GM23248 (cell line): ENCODE data around the gene ZBTB20. TPM values are rescaled to one million over a fixed set of nuclear protein-coding genes. Genes with fewer than 3 reads are reported as not detected.
A peak's percentile ranks its signal among the peaks of the same experiment; 100 is the strongest.

Experiments
- DNase-seq: peaks from one replicate; pipeline ENCODE4 v3.0.0-alpha.2; 2015
- H2AFZ ChIP-seq: fragments of 200-600 bp; sonication (generic); 2 replicates; pipeline ENCODE4 v1.6.1; 2016; ENCODE audit warnings: antibody characterized with exemption
- H3F3A ChIP-seq: fragments of 200-600 bp; sonication (generic); 2 replicates; pipeline ENCODE4 v1.6.1; 2016; ENCODE audit warnings: mild to moderate bottlenecking, antibody characterized with exemption, mixed run types; ENCODE audit not compliant: insufficient read depth
- H3K27ac ChIP-seq: fragments of 200-600 bp; sonication (generic); 2 replicates; pipeline ENCODE4 v1.5.1; 2016; ENCODE audit warnings: mild to moderate bottlenecking
- H3K27me3 ChIP-seq: fragments of 200-600 bp; sonication (generic); replicated peaks from 2 replicates; pipeline ENCODE4 v1.6.1; 2016; ENCODE audit warnings: mild to moderate bottlenecking; ENCODE audit not compliant: insufficient read depth
- H3K36me3 ChIP-seq: fragments of 200-600 bp; sonication (generic); 2 replicates; pipeline ENCODE4 v1.6.1; 2016; ENCODE audit warnings: low read depth, mild to moderate bottlenecking
- H3K4me1 ChIP-seq: fragments of 200-600 bp; sonication (generic); 2 replicates; pipeline ENCODE4 v1.6.1; 2016; ENCODE audit warnings: mild to moderate bottlenecking; ENCODE audit not compliant: insufficient read depth
- H3K4me2 ChIP-seq: fragments of 200-600 bp; sonication (generic); one replicate; pipeline ENCODE4 v1.6.1; 2016; ENCODE audit warnings: mild to moderate bottlenecking; ENCODE audit not compliant: unreplicated experiment
- H3K4me3 ChIP-seq: fragments of 200-600 bp; sonication (generic); 2 replicates; pipeline ENCODE4 v1.5.1; 2016; ENCODE audit warnings: mild to moderate bottlenecking
- H3K79me2 ChIP-seq: fragments of 200-600 bp; sonication (generic); 2 replicates; pipeline ENCODE4 v1.6.1; 2016; ENCODE audit warnings: mild to moderate bottlenecking; ENCODE audit not compliant: insufficient read depth
- H3K9ac ChIP-seq: fragments of 200-600 bp; sonication (generic); 2 replicates; pipeline ENCODE4 v1.6.1; 2016; ENCODE audit warnings: mild to moderate bottlenecking
- H3K9me2 ChIP-seq: fragments of 200-600 bp; sonication (generic); 2 replicates; pipeline ENCODE4 v1.6.1; 2016; ENCODE audit warnings: mixed run types, mild to moderate bottlenecking, moderate library complexity; ENCODE audit not compliant: insufficient read depth
- H3K9me3 ChIP-seq: fragments of 200-600 bp; sonication (generic); one replicate; pipeline ENCODE4 v1.6.1; 2017; ENCODE audit warnings: low read depth
- H4K20me1 ChIP-seq: fragments of 200-600 bp; sonication (generic); 2 replicates; pipeline ENCODE4 v1.6.0; 2016; ENCODE audit not compliant: insufficient read depth
- EZH2 ChIP-seq: fragments of 200-600 bp; sonication (generic); IDR thresholded peaks from 2 replicates; pipeline ENCODE4 v1.6.1; 2018; ENCODE audit warnings: antibody characterized with exemption, mild to moderate bottlenecking; ENCODE audit not compliant: insufficient read depth, poor library complexity, severe bottlenecking
- EZH2phosphoT487 ChIP-seq: fragments of 200-600 bp; sonication (generic); IDR thresholded peaks from 2 replicates; pipeline ENCODE4 v1.6.1; 2018; ENCODE audit warnings: antibody characterized with exemption, moderate library complexity, mild to moderate bottlenecking, low read depth; ENCODE audit not compliant: insufficient read depth
- WGBS, 2 experiments: methylation state at CpG; one replicate each; pipeline ENCODE4 v1.1.6; 2015 to 2017; ENCODE audit warnings: low lambda C conversion rate in 2 of 2, low coverage in 1 of 2; ENCODE audit errors: missing lambda C conversion rate in 2 of 2; 5-methylcytosine and 5-hydroxymethylcytosine counted together
- in situ Hi-C: fragments of 300-500 bp; cut with MboI; formaldehyde crosslinking; loops from 2 replicates; pipeline ENCODE4 v1.15.0; 2020
- polyA plus RNA-seq: library from polyadenylated mRNA; unstranded; fragments of >200 nt; fragmentation: Nextera tagmentation; extraction: Ambion mirVana; gene quantifications from 2 replicates; pipeline ENCODE4 v1.2.1, GENCODE V29; 2016
- total RNA-seq: library from RNA; depleted of rRNA; stranded (reverse); fragments of >200 nt; shearing (Covaris generic); gene quantifications from 2 replicates; pipeline ENCODE4 v1.2.3, GENCODE V29; 2014

The ZBTB20 gene
- total and polyA plus RNA-seq, 2 experiments from 2014 or later = 9.2 to 12.2 TPM

- Histone ChIP-seq H3K9me2 (no peaks in the 10 kb centered on the region), H2AFZ (no peak overlapping the region), H3K79me2 (no peaks in the 10 kb centered on the region), H3F3A (no peaks in the 10 kb centered on the region), H3K36me3 (no peaks in the 10 kb centered on the region), H3K27ac (no peak overlapping the region), H4K20me1 (no peaks in the 10 kb centered on the region), H3K4me3 (no peak overlapping the region), H3K9me3 (no peaks in the 10 kb centered on the region), H3K4me2 (no peak overlapping the region), H3K9ac (no peak overlapping the region), H3K27me3 (no peaks in the 10 kb centered on the region), H3K4me1 (no peaks in the 10 kb centered on the region)
- no peak for DNase-seq
- 74 to 80% methylated on average over 2 of the region's 2 CpGs for WGBS, 2 experiments
- in situ Hi-C loops = no loop called here
- no peak for TF ChIP-seq EZH2phosphoT487
- no peak for TF ChIP-seq EZH2
Measured at GRCh38 chr3:114295946-114296345, 851.1 kb downstream of the ZBTB20 start.

- H3K4me1 ChIP-seq = no peaks in the 10 kb centered on the region
- H4K20me1 ChIP-seq = no peaks in the 10 kb centered on the region
- TF ChIP-seq EZH2 (no peak), EZH2phosphoT487 (no peak)
- no peak overlapping the region for H2AFZ ChIP-seq
- in situ Hi-C loops = no loop called here
- no peaks in the 10 kb centered on the region for H3K27me3 ChIP-seq
- 58 to 61% methylated on average over 6 of the region's 6 CpGs for WGBS, 2 experiments
- no peak for DNase-seq
- H3K4me3 ChIP-seq = no peak overlapping the region
- H3K4me2 ChIP-seq = no peak overlapping the region
- no peak overlapping the region for H3K9ac ChIP-seq
- H3K27ac ChIP-seq = no peak overlapping the region
- no peaks in the 10 kb centered on the region for H3K79me2 ChIP-seq
- no peaks in the 10 kb centered on the region for H3K9me3 ChIP-seq
- H3K9me2 ChIP-seq = no peaks in the 10 kb centered on the region
- H3K36me3 ChIP-seq = no peaks in the 10 kb centered on the region
- H3F3A ChIP-seq = no peaks in the 10 kb centered on the region
Measured at GRCh38 chr3:114294940-114295480, 852.1 kb downstream of the ZBTB20 start.

GRCh38 chr3:114293838-114294535 lies 853.1 kb downstream of the ZBTB20 start, which contains the start of gene TIGIT:
Gene TIGIT, plus strand, starts transcription at chr3:114294028. Its CDS starts 34 bp downstream, at chr3:114294062.
- Histone ChIP-seq H3K4me2 (no peak within 1 kb of the TSS), H3K9me2 (no peaks in the 10 kb centered on the region), H3K9me3 (no peaks in the 10 kb centered on the region), H3K9ac (no peak within 1 kb of the TSS), H3K4me3 (no peak within 1 kb of the TSS), H2AFZ (no peak within 1 kb of the TSS), H3K79me2 (no peaks in the 10 kb centered on the region), H3K27ac (no peak within 1 kb of the TSS), H3F3A (no peaks in the 10 kb centered on the region), H3K27me3 (no peaks in the 10 kb centered on the region), H3K4me1 (no peaks in the 10 kb centered on the region), H3K36me3 (no peaks in the 10 kb centered on the region), H4K20me1 (no peaks in the 10 kb centered on the region)
- TF ChIP-seq EZH2phosphoT487 = no peak
- DNase-seq = no peak
- in situ Hi-C loops = no loop called here
- 68 to 73% methylated on average over 7 of the region's 7 CpGs for WGBS, 2 experiments

GRCh38 chr3:114290911-114291901 lies 855.9 kb downstream of the ZBTB20 start:
- peak; percentile 39 for DNase-seq
- H3K9me3 ChIP-seq = no peaks in the 10 kb centered on the region
- H3K4me1 ChIP-seq = no peaks in the 10 kb centered on the region
- 50% methylated on average over 23 of the region's 23 CpGs for WGBS, 2 experiments
- H3K79me2 ChIP-seq = no peaks in the 10 kb centered on the region
- H3K27me3 ChIP-seq = no peaks in the 10 kb centered on the region
- H4K20me1 ChIP-seq = no peaks in the 10 kb centered on the region
- H2AFZ ChIP-seq = no peak overlapping the region
- no peak for TF ChIP-seq EZH2phosphoT487
- no peak for TF ChIP-seq EZH2
- no peak overlapping the region for H3K4me3 ChIP-seq
- H3K4me2 ChIP-seq = no peak overlapping the region
- H3K9me2 ChIP-seq = no peaks in the 10 kb centered on the region
- H3K9ac ChIP-seq = no peak overlapping the region
- H3K27ac ChIP-seq = no peak overlapping the region
- no peaks in the 10 kb centered on the region for H3F3A ChIP-seq
- in situ Hi-C loops = no loop called here
- no peaks in the 10 kb centered on the region for H3K36me3 ChIP-seq
